Fibroblast of skin of left biceps (primary cell): Measurements from ENCODE around the gene RAB6B.

Experiments used
- DNase-seq, 2 experiments: peaks; one replicate each; pipeline ENCODE4 v3.0.0-alpha.2; 2013; ENCODE audit warnings: low read depth in 2 of 2

The RAB6B gene

DNA sequence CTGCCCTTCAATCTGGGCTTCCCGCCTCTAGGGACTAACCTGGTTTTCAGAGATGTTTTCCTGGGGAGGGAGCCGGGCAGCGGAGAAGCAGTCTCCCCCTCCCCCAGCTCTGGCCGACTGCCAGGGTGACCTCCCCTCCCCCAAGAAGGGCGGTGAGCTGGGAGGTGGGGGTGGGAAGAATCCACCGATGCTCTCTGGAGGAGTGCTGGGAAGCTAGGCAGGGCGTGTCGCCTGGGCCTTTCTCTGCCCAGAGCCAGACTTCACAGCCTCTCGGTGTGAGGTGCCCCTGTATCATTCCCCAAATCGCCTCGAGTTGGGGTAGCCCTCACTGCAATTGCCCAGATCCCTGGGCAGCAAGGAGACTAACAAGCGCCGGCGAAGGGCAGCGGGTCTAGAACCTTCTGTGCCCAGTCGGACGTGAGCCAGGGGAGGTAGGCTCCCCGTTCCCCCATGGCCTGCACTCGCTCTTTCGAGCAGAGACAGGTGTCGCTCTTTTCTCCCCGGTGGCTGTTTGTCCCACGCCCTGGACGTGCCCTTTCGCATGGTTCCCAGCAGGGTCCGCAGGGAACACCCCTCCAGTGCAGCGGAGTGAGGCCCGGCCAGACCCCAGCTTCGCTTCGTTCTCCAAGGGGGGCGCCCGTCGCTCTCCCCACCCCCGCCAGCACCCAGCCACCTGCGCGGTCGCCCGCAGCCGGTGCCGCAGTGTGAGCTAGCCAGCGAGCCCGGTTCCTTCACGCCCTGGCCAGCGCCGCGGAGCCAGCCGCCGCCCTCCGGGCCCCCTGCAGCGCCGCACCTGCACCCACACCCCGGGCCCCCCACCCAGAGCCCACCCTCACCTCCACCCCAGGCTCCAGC is 1.1 kb downstream of the RAB6B start:
- DNase-seq, result no peak

DNA sequence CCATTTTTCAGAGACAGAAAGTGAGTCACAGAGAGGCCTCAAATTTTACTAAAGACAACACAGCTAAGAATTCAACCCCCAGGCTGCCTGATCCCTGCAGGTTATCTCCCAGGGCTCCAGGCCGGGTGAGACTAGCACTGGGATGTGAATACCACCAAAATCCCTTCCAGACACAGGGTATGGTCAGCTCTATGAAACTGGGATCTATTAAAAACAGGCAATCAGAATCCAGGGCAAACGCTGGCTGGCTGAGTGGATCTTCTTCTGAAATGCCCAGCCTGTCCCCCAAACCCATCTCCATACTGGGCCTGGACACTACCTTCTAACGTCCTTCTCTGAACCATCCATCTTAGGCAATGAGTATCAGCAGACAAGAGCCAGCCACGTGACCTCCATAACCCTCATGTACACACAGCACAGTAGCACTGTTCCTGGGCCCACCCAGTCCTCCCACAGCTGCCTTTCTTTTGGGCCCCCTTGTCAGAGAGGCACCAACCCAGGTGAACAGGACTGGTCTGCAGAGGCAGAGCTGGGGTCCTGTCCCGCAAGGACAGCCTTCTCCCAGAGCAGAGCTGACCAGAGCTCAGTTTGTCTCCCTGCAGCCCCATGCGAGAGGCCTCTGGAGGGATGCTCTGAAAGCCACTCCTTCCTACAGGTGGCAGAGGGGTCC is 1.9 kb downstream of the RAB6B start:
- DNase-seq, result no peak

GRCh38 chr3:133892541-133893231 is 3.0 kb downstream of the RAB6B start:
- no peak for DNase-seq

DNA sequence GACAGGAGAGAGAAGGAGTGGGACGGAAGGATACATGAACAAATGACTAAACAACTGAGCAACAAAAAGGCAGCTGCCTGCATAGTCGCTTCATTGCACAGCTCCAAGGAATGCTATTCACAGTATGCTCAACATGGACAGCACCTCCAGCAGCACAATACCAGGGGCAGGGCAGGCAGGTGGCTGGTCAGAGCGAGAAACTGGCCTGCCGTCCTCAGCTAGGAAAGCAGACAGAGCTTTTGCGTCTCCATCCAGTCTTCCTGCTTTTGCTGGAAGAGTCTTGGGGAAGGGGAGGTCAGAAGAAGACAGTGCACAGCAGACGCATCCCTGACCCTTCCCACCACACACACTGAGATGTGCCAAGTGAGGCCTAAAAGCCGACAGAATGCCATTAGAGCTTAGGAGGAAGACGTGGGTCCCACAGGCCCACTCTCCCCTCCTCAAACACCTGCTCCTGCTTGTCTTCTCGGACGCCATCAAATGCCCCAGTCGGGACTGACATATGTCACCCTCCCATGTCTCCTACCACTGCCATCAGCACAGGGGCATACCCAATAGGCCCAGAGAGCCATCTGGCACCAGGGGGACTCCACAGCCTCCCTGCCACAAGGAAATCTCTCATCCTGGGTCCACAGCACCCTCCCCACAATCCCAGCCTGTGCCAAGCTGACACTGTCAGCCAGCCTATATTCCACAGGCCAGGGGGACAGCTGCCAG is 3.9 kb downstream of the RAB6B start:
- no peak for DNase-seq

DNA sequence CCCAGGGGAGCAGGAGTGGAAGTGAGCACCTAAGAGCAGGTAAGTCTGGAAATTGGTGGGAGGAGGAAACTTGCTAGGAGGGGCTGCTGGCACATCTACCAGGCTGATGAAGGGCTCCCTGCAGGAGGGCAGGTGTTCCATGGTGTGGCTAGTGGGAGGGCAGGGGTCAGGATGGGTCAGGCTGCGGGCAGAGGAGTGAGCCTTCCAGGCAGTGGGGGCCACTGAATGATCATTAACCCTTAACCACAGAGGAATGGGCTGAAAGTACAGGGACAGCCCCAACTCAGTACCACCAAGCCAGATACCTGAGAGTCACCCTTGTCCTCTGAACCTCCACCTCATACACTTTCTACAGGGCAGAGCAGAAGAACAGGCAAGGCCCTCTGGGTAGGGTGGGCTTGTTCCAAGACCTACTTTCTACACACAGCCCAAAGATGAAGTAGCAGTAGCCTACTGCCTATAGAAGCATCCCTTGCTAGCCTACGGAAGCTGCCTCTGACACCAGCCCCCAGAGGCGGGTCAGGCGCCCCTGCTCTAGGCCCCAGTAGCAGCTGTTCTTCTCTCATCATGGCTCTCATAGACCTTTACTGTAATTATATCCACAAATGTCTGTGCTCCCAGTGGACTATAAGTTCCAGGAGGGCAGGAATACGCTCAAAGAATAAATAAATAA is 4.6 kb downstream of the RAB6B start:
- DNase-seq, result no peak

DNA sequence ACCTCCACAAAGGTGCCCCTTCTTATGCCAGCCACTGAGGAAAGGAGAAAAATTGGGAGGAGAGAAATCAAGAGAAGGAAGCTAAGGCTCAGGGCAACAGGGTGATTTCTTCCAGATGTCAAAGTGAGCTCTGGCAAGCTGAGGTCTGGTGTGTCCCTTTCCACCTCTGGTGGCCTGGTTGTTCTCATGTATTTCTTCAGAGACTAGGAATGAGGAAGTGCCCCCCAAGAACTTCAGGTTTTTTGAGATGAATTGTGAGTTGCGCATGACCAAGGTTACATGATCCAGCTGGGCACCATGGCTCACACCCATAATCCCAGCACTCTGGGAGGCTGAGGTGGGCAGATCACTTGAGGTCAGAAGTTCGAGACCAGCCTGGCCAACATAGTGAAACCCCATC is 5.6 kb downstream of the RAB6B start:
- no peak for DNase-seq

DNA sequence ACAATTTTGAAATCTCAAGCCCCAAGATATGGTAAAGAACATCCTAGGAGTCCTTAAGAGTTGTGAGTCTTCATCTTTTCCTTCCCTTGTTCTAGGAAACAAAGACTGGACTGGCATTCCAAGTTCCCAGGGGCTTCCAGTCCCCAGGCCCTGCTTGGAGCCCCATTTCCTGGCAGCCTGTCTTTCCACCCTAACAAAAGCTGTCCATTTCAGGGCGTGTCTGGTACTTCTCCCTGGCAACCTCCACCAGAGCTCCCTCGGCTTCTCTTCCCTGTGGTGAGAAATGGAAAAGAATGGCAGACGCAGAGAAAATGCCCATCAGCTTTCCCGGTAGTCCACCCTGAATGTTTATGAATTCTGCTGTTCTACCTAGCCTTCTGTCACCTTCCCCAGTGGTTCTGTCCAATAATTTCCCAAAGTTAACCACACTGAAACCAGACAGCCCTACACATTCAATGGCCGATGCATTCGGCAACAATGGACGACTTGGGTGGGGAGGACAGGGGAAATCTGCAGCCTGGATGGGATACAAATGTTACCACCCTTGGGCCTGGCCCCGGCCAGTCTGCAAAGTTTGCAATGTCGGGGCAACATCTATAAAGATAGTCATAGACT is 6.8 kb downstream of the RAB6B start:
- no peak for DNase-seq

DNA sequence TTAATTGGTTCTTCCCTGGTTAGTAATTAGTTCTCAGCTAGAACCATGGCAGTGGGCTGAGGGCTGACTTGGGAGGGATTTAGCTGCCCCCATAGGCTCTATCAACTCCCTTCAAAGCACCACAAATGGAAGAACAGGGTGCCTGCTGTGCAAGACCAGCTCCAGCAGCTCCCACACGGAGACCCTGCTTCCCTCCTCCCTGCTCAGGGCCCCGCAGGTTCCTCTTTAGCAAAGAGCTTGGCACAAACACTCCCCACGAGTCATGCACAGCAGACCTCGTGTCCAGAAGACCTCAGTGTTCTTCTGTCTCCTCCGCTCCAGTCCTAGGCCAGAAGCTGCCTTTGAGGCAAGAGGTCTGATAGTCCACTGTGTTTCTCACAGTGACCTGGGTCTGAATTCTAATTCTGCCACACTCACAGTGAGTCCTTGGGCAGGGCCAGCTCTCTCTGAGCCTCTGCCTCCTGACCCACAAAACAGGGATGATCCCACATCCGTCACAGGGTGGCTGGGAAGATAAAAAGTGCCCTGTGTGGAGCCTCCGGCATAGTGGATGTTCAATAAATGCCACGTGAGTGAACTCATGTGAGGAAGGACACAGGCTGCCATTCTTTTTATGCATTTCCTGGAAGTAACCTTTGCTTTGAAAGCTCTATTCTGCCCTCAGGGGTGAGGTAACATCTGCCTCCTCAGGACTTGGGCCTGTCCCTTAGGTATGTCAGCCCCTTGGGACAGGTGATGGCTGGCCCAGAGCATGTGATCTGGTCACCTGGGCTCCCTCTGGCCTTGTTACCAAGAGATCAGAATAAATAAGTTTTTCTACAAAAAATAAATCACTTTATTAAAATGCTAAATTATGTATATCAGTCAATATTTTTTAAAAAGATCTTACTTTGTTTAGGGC is 7.6 kb downstream of the RAB6B start:
- no peak for DNase-seq

DNA sequence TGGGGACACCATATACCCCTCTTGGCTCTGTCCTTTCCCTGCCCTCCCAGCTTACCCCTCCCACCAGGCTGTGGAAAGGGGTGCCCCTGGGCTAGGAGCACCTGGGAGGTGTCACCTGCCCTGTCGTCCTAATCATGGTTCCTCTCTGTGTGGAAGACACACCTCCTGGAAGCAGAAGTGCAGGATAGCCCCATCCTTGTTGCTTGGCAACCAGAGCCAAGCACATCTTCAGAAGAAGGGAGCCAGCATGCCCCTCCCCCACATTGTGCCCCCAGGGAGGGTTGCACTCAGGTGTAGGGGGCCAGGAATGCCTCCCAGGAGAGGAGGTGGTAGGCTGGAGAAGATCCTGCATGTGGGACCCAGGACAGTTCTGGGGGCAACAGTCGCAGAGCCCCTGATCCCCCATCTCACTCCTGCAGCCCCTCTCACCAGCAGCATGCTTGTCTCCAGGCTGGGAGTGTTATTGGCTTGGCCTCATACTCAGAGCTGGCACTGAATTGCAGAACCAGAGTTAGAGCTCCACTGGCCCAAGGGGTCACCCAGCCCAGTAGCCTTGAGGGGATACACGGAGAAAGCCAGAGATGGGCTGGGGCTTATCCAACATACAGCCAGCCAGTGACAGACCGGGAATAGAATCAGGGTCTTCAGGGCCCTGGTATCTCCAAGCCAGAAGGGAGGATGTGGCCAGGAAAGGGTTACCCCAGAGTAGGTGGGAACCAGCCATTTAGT is 8.4 kb downstream of the RAB6B start:
- no peak for DNase-seq

- DNase-seq, result no peak
Measured at GRCh38 chr3:133886031-133886722, 9.5 kb downstream of the RAB6B start.

- no peak for DNase-seq
Measured at GRCh38 chr3:133884887-133885711, 10.6 kb downstream of the RAB6B start.

GRCh38 chr3:133884054-133884886 is 11.4 kb downstream of the RAB6B start:
- no peak for DNase-seq

DNA sequence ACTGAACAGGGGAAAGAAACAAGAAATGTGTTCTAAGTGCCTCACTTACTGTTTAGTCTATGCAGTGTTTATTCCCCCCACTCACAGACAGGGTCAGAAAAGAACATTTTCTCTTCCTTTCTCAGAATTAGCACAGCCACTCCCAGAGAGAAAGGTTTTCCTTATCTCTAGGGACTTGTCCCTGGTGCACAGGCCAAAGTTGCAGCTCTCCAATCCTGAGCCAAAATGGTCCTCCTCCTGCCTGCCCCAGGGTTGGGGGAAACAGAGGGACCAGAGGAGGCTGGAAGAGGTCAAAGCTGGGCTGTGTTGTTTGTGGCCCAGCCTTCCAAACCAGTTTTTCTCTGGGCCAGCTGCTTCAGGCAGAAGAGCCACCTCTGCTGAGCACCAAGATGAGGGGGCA is 12.0 kb downstream of the RAB6B start:
- no peak for DNase-seq

- no peak for DNase-seq
Measured at GRCh38 chr3:133882986-133883586, 12.6 kb downstream of the RAB6B start.

DNA sequence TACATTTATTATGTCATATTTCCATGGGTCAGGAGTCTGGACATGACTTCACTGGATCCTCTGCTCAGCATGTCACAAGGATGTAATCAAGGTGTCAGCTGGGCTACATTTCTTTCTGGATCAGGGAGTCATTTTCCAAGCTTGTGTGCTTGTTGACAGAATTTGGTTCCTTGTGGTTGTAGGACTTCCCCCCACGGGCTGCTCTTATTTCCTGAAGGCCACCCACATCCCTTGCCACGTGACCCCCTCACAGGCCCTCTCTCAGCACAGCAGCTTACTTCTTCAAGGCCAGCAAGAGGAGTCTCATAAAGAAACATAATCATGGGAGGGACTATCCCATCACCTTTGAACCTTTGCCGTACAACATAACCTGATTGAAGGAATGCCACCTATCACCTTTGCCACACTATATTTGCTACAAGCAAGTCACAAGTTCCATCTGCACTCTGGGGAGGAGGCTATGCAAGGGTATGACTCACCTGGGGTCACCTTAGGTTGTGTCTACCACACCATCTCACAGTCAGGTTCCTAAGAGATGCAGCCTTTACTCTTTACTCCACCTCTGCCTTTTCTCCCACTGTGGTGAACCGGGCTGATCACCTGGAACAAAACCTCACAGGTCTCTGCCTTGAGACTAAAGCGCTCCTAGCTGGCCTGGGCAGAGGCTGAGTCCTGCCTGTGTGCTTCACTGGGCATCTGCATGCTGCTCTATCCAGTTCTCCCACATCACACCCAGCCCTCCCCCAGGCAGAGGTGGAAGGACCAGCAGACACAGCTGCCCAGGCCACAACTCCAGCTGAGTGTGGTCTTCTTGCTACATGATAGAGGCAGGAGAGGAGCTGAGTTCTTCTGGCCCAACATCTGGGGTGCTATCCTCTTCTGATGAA is 13.5 kb downstream of the RAB6B start:
- no peak for DNase-seq
